ENCODE results near the gene FANCI.

- no peak for TF ChIP-seq CTCF (IDR thresholded peaks at IDR 0.05)
- TF ChIP-seq POLR2A (IDR thresholded peaks at IDR 0.05): no peak
These were observed 28.2 kb upstream of the FANCI start for GRCh38 chr15:89215627-89216026.
